ENCODE results near the gene DNAJB2. TPM values are rescaled to one million over a fixed set of nuclear protein-coding genes. Genes with fewer than 3 reads are reported as not detected.

Gene DNAJB2
- total RNA-seq, 1 experiment from 2014 or later = 36.2 TPM

DNA sequence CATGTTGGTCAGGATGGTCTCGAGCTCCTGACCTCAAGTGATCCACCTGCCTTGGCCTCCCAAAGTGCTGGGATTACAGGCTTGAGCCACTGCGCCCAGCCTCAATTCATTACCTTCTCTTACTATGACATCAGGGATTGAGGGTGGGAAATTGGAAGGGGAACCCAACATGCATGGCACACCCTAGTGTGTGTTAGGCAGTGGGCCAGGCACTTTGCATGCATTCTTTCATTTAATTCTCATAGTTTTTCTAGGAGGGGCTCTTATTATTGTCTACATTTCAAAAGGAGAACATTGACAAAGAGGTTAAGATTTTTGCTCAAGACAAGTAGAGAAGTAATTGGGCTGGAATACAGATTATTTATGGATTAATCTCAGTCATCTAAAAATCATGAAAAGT lies 10.9 kb upstream of the DNAJB2 start:
- DNase-seq (ENCODE audit: low read depth, low spot score) = no peak
- no TSS peak for BruUV-seq (replicated peaks)
- POLR2A ChIA-PET = no interaction called here
- Histone ChIP-seq H3K4me1 (ENCODE audit: control insufficient read depth in 1 of 2, insufficient read depth in 2 of 2, low read length in 2 of 2) (peaks cover 7 to 10% of the 10 kb centered on the region in 2 experiments), H3K4me2 (ENCODE audit: low read length) (no peak overlapping the region), H3K9me2 (ENCODE audit: insufficient read depth) (no peaks in the 10 kb centered on the region), H3K27me3 (ENCODE audit: insufficient read depth, low read length) (peaks cover 6% of the 10 kb centered on the region; the same call in 1 of the 2 replicates), H3K9me3 (ENCODE audit: control insufficient read depth in 1 of 2, insufficient read depth in 1 of 2, low read depth in 1 of 2, low read length in 2 of 2) (no peaks in the 10 kb centered on the region), H3K36me3 (ENCODE audit: control insufficient read depth in 1 of 2, insufficient read depth in 2 of 2, low read length in 2 of 2) (no peaks in the 10 kb centered on the region), H4K20me1 (ENCODE audit: insufficient read depth) (no peaks in the 10 kb centered on the region), H3K79me2 (ENCODE audit: insufficient read depth, low read length) (no peaks in the 10 kb centered on the region), H2AFZ (ENCODE audit: low read depth, low read length, poor library complexity, severe bottlenecking) (no peak overlapping the region), H3K27ac (ENCODE audit: low read depth, low read length) (no peak overlapping the region), H3K4me3 (replicated peaks in 1 of 2; ENCODE audit: low read depth in 1 of 2, low read length in 2 of 2) (no peak overlapping the region), H3K9ac (ENCODE audit: low read length) (no peak overlapping the region)
- CTCF ChIA-PET = no interaction called here
- ATAC-seq = no peak
- TF ChIP-seq FOSL1 (IDR thresholded peaks at IDR 0.05; ENCODE audit: low read depth) (no peak), POLR2AphosphoS5 (IDR thresholded peaks at IDR 0.05; ENCODE audit: low read depth, low read length) (no peak), CBX3 (IDR thresholded peaks at IDR 0.05; ENCODE audit: low read depth) (no peak), ZFX (IDR thresholded peaks at IDR 0.05) (no peak), SIN3A (IDR thresholded peaks at IDR 0.05; ENCODE audit: low read depth) (no peak), EGR1 (IDR thresholded peaks at IDR 0.05; ENCODE audit: low read depth) (no peak), RAD21 (IDR thresholded peaks at IDR 0.05; ENCODE audit: low read depth) (no peak), TCF7L2 (IDR thresholded peaks at IDR 0.05; ENCODE audit: borderline replicate concordance, extremely low read depth, insufficient read depth, insufficient read length) (no peak)
- TF ChIP-seq, protein P1, sequence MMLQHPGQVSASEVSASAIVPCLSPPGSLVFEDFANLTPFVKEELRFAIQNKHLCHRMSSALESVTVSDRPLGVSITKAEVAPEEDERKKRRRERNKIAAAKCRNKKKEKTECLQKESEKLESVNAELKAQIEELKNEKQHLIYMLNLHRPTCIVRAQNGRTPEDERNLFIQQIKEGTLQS (IDR thresholded peaks at IDR 0.05) = no peak
- TF ChIP-seq, protein P2, sequence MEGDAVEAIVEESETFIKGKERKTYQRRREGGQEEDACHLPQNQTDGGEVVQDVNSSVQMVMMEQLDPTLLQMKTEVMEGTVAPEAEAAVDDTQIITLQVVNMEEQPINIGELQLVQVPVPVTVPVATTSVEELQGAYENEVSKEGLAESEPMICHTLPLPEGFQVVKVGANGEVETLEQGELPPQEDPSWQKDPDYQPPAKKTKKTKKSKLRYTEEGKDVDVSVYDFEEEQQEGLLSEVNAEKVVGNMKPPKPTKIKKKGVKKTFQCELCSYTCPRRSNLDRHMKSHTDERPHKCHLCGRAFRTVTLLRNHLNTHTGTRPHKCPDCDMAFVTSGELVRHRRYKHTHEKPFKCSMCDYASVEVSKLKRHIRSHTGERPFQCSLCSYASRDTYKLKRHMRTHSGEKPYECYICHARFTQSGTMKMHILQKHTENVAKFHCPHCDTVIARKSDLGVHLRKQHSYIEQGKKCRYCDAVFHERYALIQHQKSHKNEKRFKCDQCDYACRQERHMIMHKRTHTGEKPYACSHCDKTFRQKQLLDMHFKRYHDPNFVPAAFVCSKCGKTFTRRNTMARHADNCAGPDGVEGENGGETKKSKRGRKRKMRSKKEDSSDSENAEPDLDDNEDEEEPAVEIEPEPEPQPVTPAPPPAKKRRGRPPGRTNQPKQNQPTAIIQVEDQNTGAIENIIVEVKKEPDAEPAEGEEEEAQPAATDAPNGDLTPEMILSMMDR (IDR thresholded peaks at IDR 0.05 in 2 of 3, conservative IDR thresholded peaks at IDR 0.05 in 1 of 3; ENCODE audit: borderline replicate concordance in 1 of 3, insufficient read depth in 1 of 3, low read depth in 2 of 3, low read length in 2 of 3) = no peak
- RAD21 ChIA-PET (ENCODE audit: low non-redundant PET in 1 of 2, low total read pairs in 2 of 2, uncharacterized antibody in 2 of 2, unreplicated experiment in 2 of 2) = no interaction called here
- intact Hi-C loops (cut with micrococcal nuclease) = no loop called here
